Fibroblast of the conjunctiva (primary cell): ENCODE measurements around the gene KRT34.
"Not testable (repeated sequence)": the region's sequence is repeated elsewhere in the genome, so short reads cannot be mapped to it uniquely, and the experiment has no call there.

Experiments
- DNase-seq: peaks from one replicate; pipeline ENCODE4 v3.0.0-alpha.2; 2010; ENCODE audit warnings: low read depth

The KRT34 gene

DNA sequence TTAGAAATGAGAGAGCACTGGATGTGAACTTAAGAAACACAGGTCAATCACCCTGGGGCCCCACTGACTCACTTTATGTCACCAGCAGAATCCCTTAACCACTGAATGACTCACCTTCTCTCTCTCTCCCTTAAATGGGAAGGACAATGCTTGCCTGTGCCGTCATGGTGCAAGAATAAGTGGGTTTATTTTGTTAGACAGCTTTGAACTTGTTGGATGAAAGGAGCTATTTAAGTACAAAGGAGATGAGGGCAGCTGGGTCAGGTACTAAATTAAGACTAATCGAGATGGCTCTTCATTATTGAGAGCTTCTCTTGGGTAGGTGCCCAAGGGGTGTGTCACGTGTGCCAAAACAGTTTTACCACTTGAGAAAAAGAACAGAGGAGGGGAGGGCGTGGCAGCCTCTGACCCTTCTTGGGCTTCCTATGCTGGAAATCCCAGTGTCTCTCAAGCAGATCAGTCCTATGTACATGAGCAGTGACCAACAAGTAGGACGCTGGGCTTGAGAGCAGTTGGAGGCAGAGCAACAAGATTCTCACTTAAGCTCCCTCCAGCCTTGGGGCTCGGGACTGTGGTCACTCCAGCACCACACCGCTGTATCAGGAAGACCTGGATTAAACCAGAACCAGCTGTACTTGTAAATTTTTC, 22.0 kb upstream of the KRT34 start:
- DNase-seq = peak; percentile 61

DNA sequence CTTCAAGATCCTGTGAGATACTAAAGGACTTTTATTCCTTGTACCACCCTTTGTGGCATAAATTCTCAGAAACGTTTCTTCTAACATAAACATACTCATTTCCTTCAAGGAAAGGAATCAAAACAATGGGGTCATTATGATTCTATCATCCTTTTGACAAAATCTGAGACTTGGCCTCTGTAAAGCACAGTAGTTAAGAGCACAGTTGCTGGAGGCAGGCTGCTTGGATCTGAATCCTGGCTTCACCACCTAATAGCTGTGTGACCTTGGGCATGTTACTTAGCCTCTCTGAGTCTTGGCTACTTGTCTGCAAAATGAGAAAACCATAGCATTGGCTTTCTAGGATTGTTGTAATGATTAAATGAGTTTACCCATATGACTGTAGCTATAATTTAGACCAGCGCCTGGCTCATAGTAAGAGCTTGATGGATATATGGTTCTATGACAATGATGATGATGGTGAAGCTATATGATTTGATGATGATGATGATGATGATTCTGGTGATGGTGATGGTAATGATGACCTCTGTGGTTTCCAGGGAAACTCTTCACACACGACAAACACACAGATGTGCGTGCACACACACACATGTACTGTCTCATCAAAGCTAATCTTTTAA, 21.4 kb upstream of the KRT34 start:
- no peak for DNase-seq

GRCh38 chr17:41402161-41402560, 20.1 kb upstream of the KRT34 start:
- DNase-seq = no peak

DNA sequence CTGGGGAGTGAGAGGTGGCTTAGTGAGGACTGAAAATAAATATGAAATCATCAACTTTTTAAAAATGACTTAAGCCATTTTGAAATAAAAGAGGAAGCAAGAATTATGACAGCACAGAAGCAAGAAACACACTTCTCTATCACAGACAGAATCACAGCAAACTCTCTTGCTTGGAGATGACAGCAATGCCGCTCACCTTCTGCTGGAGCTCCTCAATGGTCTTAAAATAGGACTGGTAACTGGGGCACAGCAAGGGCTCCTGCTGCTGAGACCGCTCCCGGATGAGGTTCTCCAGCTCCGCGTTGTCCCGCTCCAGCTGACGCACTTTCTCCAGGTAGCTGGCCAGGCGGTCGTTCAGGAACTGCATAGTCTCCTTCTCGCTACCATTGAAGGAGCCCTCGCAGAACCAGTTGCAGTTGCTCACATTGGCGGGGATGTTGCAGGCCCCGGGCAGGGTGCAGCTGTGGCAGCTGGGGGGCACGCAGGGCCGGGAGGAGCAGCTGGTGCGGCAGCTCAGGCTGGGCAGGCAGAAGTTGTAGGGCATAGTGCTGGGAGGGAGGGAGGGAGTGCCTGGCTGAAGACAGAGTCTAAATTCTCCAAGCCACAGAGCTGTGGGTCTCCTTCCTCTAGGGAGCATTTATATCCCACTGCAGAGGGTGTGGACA, 15.0 kb upstream of the KRT34 start, which contains the start of gene KRT31:
Gene KRT31, minus strand, starts transcription at position 613 of the 665 bp plus-strand sequence. Its CDS starts 69 bp downstream, at position 544.
- DNase-seq = no peak

DNA sequence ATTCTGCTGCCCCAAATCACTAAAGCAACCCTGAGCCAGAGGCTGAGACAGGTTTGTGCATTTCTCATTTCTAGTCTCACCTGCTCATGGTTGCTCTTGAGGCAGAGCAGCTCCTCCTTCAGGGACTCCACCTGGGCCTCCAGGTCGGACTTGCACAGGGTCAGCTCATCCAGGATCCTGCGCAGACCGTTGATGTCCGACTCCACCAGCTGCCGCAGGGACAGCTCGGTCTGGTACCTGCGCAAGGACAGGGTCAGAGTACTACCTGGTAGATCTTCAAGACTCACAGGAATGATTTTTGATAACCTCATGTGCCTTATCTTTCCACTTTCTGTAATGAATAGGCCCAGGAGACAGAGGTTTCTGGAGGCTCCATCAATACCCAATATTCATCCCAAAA, 14.2 kb upstream of the KRT34 start:
- DNase-seq = no peak

DNA sequence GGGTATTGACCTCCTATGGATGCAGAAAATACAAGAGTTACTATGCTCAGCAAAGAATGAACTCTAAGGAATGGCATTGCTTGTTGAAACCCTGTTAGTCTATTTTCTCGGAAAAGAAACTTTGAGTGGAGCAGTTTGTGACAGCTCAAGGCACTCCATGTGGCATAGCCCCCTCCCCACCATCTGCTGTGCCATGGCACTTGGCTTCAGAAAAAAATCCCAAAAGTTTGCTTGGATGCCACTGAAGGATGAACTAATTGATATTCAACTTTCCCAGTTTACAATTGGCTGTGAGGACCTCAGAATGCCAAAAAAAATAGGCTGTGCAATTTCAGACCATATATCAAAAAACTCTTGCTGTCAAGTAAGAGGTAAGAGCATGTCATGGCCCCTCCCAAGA, 13.5 kb upstream of the KRT34 start:
- DNase-seq = no peak

DNA sequence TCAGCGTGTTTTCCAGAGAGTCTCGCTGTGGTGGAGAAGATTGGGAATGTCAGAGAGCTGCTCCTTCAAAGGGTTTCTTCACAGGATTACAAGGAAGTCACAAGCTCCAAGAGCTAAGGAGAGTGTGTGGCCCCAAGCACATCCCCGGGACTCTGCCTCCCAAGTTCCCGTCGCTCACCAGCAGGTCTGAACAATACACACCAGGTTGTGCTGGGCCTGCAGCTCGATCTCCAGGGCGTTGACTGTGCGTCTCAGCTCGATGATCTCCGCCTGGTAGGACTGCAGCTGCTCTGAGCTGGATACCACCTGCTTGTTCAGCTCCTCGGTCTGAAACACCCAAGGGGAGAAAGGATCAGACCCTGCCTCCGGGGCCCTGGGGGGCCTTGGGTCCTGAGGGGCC, 12.9 kb upstream of the KRT34 start:
- not testable (repeated sequence) for DNase-seq

- DNase-seq = no peak
Measured at GRCh38 chr17:41394254-41394996, 12.3 kb upstream of the KRT34 start.

GRCh38 chr17:41393826-41394225, 11.7 kb upstream of the KRT34 start:
- no peak for DNase-seq

- DNase-seq = no peak
Measured at GRCh38 chr17:41393294-41393693, 11.2 kb upstream of the KRT34 start.

DNA sequence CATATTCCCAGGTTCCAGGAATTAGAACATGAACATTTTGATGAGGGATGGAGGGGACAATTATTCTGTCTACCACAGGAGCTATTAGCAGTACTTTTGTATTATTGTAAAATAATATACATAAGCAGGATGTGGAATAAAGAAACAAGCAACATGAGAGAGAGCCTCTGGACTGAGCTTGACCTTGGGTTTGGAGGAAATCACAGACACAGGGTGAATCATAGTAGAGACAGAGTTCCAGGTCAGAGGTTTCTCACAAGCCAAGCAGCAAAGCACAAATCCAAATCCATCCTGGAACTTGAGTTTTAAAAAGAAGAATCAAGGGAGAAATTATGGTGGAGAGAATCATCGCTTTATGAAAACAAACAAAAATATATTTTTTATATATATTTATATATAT, 10.2 kb upstream of the KRT34 start:
- no peak for DNase-seq

GRCh38 chr17:41391535-41391934, 9.4 kb upstream of the KRT34 start:
- DNase-seq = no peak

DNA sequence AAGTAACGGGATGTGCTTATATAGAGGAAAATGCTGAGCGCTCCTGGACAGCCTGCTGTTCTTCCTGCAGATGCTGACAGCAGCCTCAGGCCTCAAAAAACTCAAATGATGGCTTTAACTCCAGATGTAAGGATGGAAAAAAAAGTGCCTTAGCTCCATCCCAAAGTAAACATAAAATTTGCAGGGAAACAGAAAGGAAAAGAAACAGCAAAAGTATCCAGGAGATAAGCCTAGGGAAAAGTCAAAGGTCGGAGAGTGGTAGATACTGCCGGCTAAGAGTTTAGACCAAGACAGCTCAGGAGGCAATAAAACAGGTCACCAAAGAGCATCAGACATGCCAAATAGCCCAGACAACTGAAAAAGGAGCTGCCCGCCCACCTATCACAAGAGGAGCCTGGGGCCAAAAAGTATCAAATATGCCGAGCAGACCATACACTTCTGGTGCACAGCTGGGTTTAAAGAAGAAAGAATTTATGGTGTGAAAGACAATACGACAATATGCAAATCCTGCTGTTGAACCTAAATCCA, 8.4 kb upstream of the KRT34 start:
- DNase-seq = no peak

GRCh38 chr17:41387670-41388069, 5.6 kb upstream of the KRT34 start:
- DNase-seq = no peak

GRCh38 chr17:41386227-41386626, 4.1 kb upstream of the KRT34 start:
- DNase-seq = no peak

DNA sequence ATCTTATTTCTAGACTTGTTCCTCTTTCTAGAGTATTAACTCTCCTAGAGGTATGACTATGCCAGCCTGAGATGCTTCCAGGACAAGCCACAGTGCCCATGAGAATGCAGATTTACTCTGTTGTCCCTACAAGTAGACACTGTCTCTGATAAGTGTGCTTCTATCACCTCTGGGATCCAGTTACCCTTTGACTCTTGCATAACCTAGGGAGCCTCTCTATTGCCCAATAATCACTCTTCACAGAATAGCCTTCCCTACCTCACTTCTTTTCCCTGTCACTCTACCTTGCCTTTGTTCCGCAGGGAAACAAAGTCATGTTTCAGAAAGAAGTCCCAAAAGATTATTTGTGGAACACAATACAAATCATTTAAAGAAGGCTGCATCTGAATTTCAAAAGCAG, 1.6 kb upstream of the KRT34 start:
- DNase-seq = no peak

GRCh38 chr17:41382394-41382793, 288 bp upstream of the KRT34 start:
- no peak for DNase-seq

- peak; percentile 14 for DNase-seq
Measured at GRCh38 chr17:41380091-41380490, 2.0 kb downstream of the KRT34 start.

GRCh38 chr17:41377546-41377945, 4.6 kb downstream of the KRT34 start:
- no peak for DNase-seq

- no peak for DNase-seq
Measured at GRCh38 chr17:41369713-41370112, 12.4 kb downstream of the KRT34 start, which contains the start of gene KRT33B. TSS of gene KRT33B (minus strand) at chr17:41369813. CDS start at chr17:41369750, 63 bp downstream.

DNA sequence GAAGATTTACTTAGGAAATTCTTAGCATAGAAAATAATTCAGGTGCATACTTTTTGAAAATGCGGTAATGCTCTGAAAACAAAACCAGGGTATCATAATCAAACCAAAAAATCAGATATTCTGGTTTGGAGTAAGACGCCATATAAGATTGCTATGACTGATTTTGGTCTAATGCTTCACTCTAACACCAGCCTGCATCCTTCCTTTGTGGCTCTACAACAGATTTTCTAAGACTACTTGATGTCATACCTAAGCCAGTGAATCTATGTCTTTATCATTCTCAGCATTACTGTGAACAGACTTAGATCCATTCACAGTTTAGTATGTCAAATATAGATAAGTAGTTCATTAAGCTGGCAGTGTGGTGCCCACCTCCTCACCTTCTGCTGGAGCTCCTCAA, 13.1 kb downstream of the KRT34 start:
- DNase-seq = no peak

GRCh38 chr17:41367426-41368075, 14.6 kb downstream of the KRT34 start:
- DNase-seq = no peak
